Activated T-cell treated with anti-CD3 and anti-CD28 coated beads, Interleukin-2, amount 50 U/mL, for 72 hours (primary cell): ENCODE data around the gene HHIPL1. TPM values are rescaled to one million over a fixed set of nuclear protein-coding genes. Genes with fewer than 3 reads are reported as not detected.

ENCODE experiments used
- ATAC-seq, 2 donors: fragments of 150-1000 bp; cut with Tn5 transposase; replicated peaks in 1 of 2; 2 replicates each; pipeline ENCODE4 v1.10.0; 2021; ENCODE audit warnings: moderate library complexity in 2 of 2, mild to moderate bottlenecking in 1 of 2
- DNase-seq, 2 donors: peaks; one replicate each; pipeline ENCODE4 v3.0.0; 2021 to 2022; ENCODE audit warnings: mixed read lengths in 1 of 2
- H3K27ac Mint-ChIP-seq: one replicate; pipeline ENCODE4 v1.8.0; 2022; ENCODE audit warnings: mild to moderate bottlenecking, moderate library complexity, mixed read lengths
- H3K27me3 Mint-ChIP-seq: one replicate; pipeline ENCODE4 v1.8.0; 2022; ENCODE audit warnings: low read depth, mixed read lengths
- H3K36me3 Mint-ChIP-seq, 2 donors: one replicate each; pipeline ENCODE4 v1.8.0; 2022; ENCODE audit warnings: mixed read lengths in 2 of 2, mild to moderate bottlenecking in 1 of 2; ENCODE audit not compliant: insufficient read depth in 2 of 2
- H3K4me1 Mint-ChIP-seq: one replicate; pipeline ENCODE4 v1.8.0; 2022; ENCODE audit warnings: low read depth, mixed read lengths
- H3K4me3 Mint-ChIP-seq, 2 donors: one replicate each; pipeline ENCODE4 v1.8.0; 2022; ENCODE audit warnings: mild to moderate bottlenecking in 2 of 2, mixed read lengths in 2 of 2, moderate library complexity in 2 of 2
- H3K9me3 Mint-ChIP-seq, 2 donors: one replicate each; pipeline ENCODE4 v1.8.0; 2022; ENCODE audit warnings: mixed read lengths in 2 of 2
- total RNA-seq, 2 donors: library from RNA; stranded (reverse); gene quantifications; one replicate each; pipeline ENCODE4 v1.2.3, GENCODE V29; 2022

Gene HHIPL1
- total RNA-seq, 2 donors from 2014 or later, result 0.39 to 0.58 TPM

DNA sequence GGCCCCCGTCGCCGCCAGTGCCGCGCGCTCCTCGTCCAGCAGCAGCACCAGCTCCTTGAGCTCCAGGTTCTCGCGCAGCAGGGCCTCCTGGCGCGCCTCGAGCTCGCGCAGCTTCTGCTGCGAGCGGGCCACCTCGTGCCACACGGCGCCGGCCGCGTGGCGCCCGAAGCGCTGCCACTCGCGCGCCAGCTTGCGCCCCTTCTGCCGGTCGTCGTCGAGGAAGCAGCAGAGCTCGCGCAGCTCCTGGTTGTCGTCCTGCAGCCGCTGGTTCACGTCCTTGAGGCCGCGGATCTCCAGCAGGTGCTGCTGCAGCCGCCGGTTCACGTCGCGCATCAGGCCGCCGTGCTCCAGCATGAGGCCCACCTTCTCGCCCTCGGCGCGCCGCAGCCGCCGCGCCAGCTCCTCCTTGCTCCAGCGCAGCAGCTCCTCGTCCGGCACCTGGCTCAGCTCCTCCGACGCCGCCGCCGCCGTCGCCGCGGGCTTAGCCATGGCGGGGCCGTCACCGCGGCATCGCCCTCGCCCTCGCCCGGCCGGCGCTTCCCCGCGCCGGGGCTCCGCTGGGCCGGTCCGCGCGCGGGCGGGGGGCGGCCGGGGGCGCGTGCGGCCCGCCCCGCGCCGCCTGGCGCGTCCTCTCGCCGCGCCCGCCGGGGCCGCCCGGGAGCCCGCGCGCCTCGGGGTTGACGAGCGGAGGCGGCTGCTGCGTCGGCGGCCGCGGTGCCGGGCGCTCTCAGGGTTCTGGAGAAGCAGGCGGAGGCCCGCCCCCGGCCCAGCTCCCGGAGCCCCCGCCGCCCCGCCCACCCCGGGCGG is 41.3 kb upstream of the HHIPL1 start, which contains the start of gene CCDC85C:
TSS of gene CCDC85C (minus strand) at position 737 of the 807 bp plus-strand sequence. CDS start at position 489, 248 bp downstream.
- Mint-ChIP-seq H3K9me3 (no peaks in the 10 kb centered on the region), H3K27me3 (no peaks in the 10 kb centered on the region), H3K4me3 (peak within 1 kb of the TSS; percentile 83 to 90), H3K27ac (peak within 1 kb of the TSS; percentile 44), H3K36me3 (no peaks in the 10 kb centered on the region), H3K4me1 (peaks cover 26% of the 10 kb centered on the region)
- peak in 1 of 2 donors; percentile 10 for ATAC-seq
- DNase-seq, result peak; percentile 59 to 64

DNA sequence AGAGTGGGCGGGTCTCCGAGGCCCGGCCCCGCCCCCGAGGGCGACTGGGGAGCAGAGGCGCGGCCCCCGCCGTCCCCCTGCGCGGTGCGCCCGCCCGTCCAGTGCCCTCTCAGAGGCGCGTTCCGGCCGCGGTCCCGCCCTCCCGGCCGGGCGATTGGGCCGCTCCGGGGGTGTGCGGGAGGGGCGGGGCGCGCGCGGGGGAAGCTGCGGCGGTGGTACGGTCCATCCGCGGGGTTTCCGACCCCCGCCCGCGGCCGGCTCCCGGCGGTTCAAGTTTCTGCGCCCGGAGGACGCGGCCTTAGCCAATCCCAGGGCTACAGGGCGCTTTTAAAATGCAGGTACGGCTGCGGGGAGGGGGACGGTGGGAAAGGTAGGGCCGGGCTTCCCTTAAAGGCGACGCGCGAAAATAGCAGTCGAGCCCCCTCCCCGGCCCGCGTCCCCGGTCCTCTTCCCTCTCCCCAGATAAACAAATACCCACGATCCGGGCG is 40.6 kb upstream of the HHIPL1 start:
- Mint-ChIP-seq H3K36me3 (no peaks in the 10 kb centered on the region), H3K4me3 (peak overlapping the region; percentile 83 to 90), H3K27ac (peak overlapping the region; percentile 44), H3K4me1 (peaks cover 26% of the 10 kb centered on the region), H3K27me3 (no peaks in the 10 kb centered on the region), H3K9me3 (no peaks in the 10 kb centered on the region)
- ATAC-seq, result peak; percentile 92 to 93
- DNase-seq, result peak; percentile 95 to 98

DNA sequence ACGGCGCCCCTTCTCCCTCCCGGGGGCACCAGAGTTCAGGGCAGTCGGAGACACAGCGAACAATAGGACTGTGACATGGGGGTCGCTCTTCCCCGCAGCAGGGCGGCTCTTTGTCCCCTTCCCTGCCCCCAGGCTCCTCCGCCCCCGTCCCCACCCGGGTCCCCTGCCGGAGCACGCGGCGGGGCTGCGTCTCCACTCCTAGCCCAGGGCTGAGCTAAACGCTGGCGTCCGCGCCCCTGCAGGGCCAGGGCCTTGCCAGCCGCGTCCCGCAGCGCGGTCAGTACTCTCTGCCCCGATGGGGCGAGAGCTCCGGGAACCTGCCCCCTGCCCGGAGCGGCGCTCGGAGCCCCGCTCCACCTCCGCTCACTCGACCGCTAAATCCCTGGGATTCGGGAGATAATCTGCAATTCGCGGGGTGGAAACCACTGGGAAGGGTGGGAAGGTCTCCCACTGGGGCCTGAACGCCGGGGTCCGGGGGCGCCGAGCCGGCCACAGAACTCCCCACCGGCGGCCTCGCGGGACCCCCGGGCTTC is 40.1 kb upstream of the HHIPL1 start:
- no peaks in the 10 kb centered on the region for H3K27me3 Mint-ChIP-seq
- peaks cover 26% of the 10 kb centered on the region for H3K4me1 Mint-ChIP-seq
- H3K27ac Mint-ChIP-seq, result peak overlapping the region; percentile 44
- DNase-seq (peak; percentile 52 to 58), ATAC-seq (peak; percentile 43)
- H3K9me3 Mint-ChIP-seq, result no peaks in the 10 kb centered on the region
- H3K36me3 Mint-ChIP-seq, result no peaks in the 10 kb centered on the region
- H3K4me3 Mint-ChIP-seq, result peak overlapping the region; percentile 83 to 90

DNA sequence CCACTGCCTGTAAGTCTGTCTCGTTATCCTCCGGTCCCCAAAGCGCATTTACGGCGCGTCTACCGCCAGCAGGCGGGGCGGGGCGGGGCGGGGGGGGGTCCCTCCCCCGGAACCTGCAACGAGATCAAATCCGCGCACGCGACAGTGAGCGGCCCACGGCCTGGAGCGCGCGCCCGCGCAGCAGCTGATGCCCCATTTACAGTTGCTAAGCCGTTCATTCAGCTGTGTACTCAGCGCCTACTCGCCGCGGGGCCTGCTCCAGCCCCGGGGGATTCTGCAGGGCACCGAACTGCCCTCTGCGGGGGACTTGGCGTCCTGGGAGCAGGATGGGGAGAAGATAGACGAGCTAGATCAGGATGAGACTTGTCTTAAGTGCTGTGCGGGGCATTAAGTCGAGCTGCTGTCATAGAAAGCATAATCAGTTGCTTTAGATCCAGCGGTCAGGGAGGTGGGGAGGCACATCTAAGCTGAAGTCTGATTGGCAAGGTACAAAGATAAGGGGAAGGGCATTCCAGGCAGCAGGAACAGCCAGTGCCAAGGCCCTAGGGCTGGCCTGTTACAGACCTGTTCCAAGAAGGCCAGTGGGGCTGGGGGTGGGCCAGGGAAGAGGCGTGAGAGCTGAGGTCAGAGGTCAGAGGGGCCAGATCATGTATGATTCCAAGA is 39.5 kb upstream of the HHIPL1 start:
- peak overlapping the region; percentile 83 to 90 for H3K4me3 Mint-ChIP-seq

DNA sequence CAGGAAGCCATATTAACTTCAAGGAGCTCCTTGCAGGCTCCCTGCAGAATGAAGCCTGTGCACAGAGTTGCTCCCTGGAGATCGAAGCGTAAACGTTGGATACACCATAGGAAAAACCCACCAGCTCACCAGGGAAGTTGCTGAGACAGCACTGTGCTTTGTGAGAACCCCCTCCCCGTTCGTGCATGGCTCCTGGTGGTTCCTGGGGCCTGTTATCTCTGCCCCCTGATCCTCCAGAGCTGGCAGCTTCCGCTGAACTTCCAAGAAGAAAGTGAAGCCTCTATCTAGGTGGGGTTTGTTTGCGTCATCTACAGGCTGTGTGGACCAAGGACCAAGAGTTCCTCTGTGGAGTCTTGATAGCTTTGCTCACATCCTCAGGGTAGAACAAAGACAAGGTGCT is 38.6 kb upstream of the HHIPL1 start:
- Mint-ChIP-seq H3K4me1 (peaks cover 20% of the 10 kb centered on the region), H3K36me3 (no peaks in the 10 kb centered on the region), H3K9me3 (no peaks in the 10 kb centered on the region), H3K27me3 (no peaks in the 10 kb centered on the region), H3K27ac (no peak overlapping the region), H3K4me3 (no peak overlapping the region)
- ATAC-seq, result no peak
- DNase-seq, result no peak

More for the DNA sequence above, 39.5 kb upstream of the HHIPL1 start:
- Mint-ChIP-seq H3K9me3 (no peaks in the 10 kb centered on the region), H3K36me3 (no peaks in the 10 kb centered on the region), H3K27me3 (no peaks in the 10 kb centered on the region), H3K27ac (peak overlapping the region; percentile 69), H3K4me1 (peaks cover 24% of the 10 kb centered on the region)
- DNase-seq (peak; percentile 78 to 80), ATAC-seq (peak; percentile 33 to 43)

DNA sequence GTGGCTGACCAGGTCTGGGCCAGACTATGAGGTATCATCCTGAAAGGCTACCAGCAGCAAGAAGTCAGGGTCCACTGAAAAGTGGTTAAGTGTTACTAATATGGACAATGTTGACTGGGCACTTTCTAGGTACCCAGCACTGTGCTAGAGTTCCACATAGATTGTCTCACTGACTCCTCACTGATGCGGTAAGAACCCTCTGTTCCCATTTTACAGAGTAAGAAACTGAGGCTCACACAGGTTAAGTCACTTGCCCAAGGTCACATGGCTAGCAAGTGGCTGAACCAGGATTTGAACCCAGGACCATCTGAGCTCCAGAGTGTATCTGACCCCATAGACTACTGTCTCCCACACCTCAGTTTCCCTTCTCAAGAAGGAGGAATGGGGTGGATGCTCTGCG is 36.3 kb upstream of the HHIPL1 start:
- no peak for ATAC-seq
- H3K4me3 Mint-ChIP-seq, result no peak overlapping the region
- H3K27ac Mint-ChIP-seq, result no peak overlapping the region

DNA sequence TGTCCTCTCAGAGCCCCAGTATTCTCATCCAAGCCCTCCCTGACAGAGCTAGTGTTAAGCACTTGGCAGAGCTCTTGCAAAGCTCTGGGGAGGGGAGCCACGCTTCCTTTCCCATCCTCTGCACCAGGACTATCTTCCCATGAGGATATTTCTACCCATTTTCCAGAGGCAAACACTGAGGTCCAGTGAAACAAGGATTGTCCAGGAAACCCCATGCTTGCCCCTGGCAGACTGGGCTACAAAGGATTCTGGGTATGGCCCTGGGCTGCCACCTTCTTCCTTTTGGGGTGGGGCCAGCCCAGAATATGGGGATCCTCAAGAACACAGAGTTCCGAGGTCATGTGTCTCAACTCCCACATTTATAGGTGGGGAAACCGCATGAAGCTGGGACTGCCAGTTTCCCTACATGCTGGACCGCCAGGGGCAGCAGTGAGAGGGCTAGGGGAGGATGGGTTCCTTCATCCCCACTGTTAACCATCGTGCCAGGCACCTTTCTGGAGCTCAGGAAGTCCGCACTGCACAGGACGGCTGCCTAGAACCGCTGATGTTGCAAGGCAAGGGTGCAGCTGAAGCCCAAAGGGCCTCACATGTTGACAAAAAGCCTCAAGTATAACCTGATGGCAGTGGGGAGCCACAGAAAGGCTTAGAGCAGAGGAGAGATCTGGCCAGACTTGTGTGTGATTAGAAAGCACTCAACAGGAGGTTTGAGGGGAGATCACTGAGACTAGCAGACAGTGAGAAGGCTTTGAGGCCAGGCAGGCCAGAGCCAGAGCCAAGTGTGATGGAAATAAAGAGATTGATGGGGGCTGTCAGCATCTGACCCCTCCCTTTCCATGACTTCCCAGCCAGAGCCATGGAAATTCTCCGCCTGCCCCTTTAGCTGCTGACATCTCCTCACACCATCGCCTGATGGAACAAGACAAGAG is 35.4 kb upstream of the HHIPL1 start:
- no peak overlapping the region for H3K27ac Mint-ChIP-seq
- H3K9me3 Mint-ChIP-seq, result no peaks in the 10 kb centered on the region
- H3K4me3 Mint-ChIP-seq, result no peak overlapping the region
- DNase-seq (no peak), ATAC-seq (no peak)
- H3K4me1 Mint-ChIP-seq, result peaks cover 13% of the 10 kb centered on the region
- H3K36me3 Mint-ChIP-seq, result no peaks in the 10 kb centered on the region
- no peaks in the 10 kb centered on the region for H3K27me3 Mint-ChIP-seq

More for the DNA sequence above, 36.3 kb upstream of the HHIPL1 start:
- no peak for DNase-seq
- peaks cover 13% of the 10 kb centered on the region for H3K4me1 Mint-ChIP-seq
- no peaks in the 10 kb centered on the region for H3K9me3 Mint-ChIP-seq
- H3K27me3 Mint-ChIP-seq, result no peaks in the 10 kb centered on the region
- H3K36me3 Mint-ChIP-seq, result no peaks in the 10 kb centered on the region

DNA sequence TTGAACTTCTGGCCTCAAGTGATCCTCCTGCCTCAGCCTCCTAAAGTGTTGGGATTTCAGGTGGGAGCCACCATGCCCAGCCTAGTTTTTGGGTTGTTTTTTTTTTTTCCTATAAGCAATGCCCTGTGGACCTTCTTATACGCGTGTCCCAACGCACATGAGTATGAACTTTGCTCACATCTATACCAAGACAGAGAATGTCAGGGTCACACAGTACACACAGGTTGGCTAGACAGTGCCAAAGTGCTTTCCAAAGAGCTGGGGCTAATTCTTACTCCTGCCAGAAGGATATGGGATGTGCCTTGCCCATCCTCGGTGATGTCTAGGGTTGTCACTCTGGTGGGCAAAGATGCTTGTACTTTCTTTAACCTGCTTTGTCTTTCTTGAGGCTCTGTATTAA is 33.3 kb upstream of the HHIPL1 start:
- DNase-seq (no peak), ATAC-seq (no peak)
- H3K27ac Mint-ChIP-seq, result no peak overlapping the region
- H3K36me3 Mint-ChIP-seq, result no peaks in the 10 kb centered on the region
- no peak overlapping the region for H3K4me3 Mint-ChIP-seq
- H3K4me1 Mint-ChIP-seq, result peaks cover 7% of the 10 kb centered on the region
- no peaks in the 10 kb centered on the region for H3K9me3 Mint-ChIP-seq
- H3K27me3 Mint-ChIP-seq, result peaks cover 14% of the 10 kb centered on the region

DNA sequence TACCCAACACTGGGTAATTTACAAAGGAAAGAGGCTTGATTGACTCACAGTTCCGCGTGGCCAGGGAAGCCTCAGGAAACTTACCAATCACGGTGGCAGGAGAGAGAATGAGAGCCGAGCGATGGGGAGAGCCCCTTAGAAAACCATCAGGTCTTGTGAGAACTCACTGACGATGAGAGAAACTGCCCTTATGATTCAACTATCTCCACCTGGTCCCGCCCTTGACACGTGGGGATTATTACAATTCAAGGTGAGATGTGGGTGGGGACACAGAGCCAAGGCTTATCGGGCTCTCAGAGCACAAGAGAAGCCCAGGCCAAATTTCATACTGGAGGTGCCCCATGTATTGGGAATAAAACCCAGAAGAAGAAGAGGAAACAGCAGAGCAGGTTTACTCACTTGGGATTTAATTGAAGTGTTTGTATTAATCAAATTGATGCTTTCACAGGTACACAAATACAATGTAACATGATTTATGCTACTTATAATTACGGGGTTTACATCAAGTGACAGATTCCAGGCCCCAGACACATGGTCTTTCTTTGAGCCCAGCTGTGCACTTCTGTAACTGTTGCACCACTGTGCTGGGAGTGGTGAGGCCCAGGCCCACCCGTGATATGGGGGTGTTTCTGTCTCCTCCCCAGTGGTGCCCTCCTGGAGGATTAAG is 32.7 kb upstream of the HHIPL1 start:
- H3K27ac Mint-ChIP-seq, result no peak overlapping the region
- H3K4me3 Mint-ChIP-seq, result no peak overlapping the region
- DNase-seq (no peak), ATAC-seq (peak in 1 of 2 donors; percentile 23)
- no peaks in the 10 kb centered on the region for H3K9me3 Mint-ChIP-seq
- no peaks in the 10 kb centered on the region for H3K36me3 Mint-ChIP-seq
- H3K27me3 Mint-ChIP-seq, result peaks cover 20% of the 10 kb centered on the region
- H3K4me1 Mint-ChIP-seq, result peaks cover 7% of the 10 kb centered on the region

DNA sequence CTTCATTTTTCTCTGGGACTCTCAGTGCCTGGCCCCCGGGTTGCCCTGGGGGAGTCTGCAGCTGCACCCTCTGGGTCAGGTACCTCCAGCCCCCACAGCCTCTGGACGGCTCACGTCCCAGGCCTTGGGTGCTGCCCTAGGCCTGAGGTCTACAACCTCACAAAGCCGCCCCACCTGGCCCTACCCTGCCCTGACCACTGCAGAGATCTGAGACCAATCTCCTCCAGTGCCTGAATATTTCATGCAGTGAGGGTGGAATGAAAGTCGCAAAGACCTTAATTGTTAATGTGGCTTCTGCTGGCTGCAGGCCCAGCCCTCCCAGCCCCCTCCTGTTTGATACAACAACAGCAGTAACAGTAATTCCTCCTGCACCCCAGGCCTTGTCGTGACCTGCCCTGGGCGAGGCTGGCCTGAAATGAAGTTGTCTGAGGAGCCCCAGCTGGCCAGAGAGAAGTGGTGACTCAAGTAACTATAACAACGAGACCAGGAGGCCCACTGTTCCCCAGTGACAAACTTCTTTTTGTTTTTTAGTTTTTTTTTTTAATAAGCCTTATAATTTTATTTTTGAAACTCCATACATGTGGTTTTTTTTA is 32.1 kb upstream of the HHIPL1 start:
- no peaks in the 10 kb centered on the region for H3K36me3 Mint-ChIP-seq
- peaks cover 7% of the 10 kb centered on the region for H3K4me1 Mint-ChIP-seq
- peaks cover 21% of the 10 kb centered on the region for H3K27me3 Mint-ChIP-seq
- DNase-seq, result no peak
- H3K27ac Mint-ChIP-seq, result no peak overlapping the region
- no peak for ATAC-seq
- H3K9me3 Mint-ChIP-seq, result no peaks in the 10 kb centered on the region
- H3K4me3 Mint-ChIP-seq, result no peak overlapping the region

DNA sequence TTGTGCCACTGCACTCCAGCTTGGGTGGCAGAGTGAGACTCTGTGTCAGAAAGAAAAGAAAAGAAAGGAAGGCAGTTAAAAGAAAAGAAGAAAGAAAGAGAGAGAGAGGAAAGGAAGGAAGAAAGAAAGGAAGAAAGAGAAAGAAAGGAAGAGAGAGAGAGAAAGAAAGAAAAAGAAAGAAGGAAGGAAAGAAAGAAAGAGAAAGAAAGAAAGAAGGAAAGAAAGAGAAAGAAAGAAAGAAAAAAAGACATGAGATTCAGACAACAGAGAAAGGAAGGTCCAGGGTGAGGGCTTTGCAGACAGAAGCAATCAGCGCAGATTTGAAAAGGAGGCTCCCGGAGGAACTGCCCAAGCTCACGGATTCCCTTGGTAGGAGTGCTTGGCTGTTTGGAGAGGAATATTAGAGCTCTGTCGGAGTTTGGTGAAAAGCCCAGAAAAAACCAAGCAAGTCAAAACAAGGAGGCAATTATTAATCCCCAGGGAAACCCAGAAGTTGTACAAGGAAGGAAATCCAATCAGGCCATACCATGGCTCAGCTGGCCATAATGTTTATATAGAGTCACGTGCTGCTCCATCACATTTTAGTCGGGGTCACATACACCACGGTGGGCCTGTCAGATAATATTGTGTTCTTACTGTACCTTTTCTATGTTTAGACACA is 29.3 kb upstream of the HHIPL1 start:
- H3K9me3 Mint-ChIP-seq, result no peaks in the 10 kb centered on the region
- no peak for ATAC-seq
- H3K27me3 Mint-ChIP-seq, result peaks cover 21% of the 10 kb centered on the region
- no peak overlapping the region for H3K4me3 Mint-ChIP-seq
- no peak overlapping the region for H3K27ac Mint-ChIP-seq
- no peak for DNase-seq
- peaks cover 7% of the 10 kb centered on the region for H3K4me1 Mint-ChIP-seq
- no peaks in the 10 kb centered on the region for H3K36me3 Mint-ChIP-seq
